Pericardium fibroblast (primary cell): ENCODE data around the gene PARP14. TPM values are rescaled to one million over a fixed set of nuclear protein-coding genes. Genes with fewer than 3 reads are reported as not detected.

Experiments used
- total RNA-seq: library from RNA; depleted of rRNA; stranded (reverse); fragments of >200 nt; gene quantifications from 2 replicates; pipeline ENCODE4 v1.2.3, GENCODE V29; 2015

Gene PARP14
- total RNA-seq, result 11.9 and 39.0 TPM in 2 replicates

GRCh38 chr3:122680475-122681283, at the start of gene PARP14:
PARP14 (plus strand) TSS chr3:122680839; CDS start chr3:122680884, 45 bp downstream.

Other genes starting within 250 kb of the PARP14 start
- 16.3 and 18.7 TPM in 2 replicates for gene KPNA1, start 165.9 kb upstream of the PARP14 start, total RNA-seq
- 8.9 and 14.6 TPM in 2 replicates for gene PARP9, start 116.5 kb upstream of the PARP14 start, total RNA-seq
- 10.9 and 14.6 TPM in 2 replicates for gene DTX3L, start 116.5 kb upstream of the PARP14 start, total RNA-seq
- not detected in 2 replicates for gene PARP15, start 103.2 kb upstream of the PARP14 start, total RNA-seq
- gene HSPBAP1, start 113.0 kb downstream of the PARP14 start, total RNA-seq, result 2.2 and 4.7 TPM in 2 replicates
- gene SLC49A4, start 114.2 kb downstream of the PARP14 start, total RNA-seq, result 13.2 and 20.1 TPM in 2 replicates